Thymus (tissue), 11 donors: ENCODE measurements around the gene MBOAT2. TPM values are rescaled to one million over a fixed set of nuclear protein-coding genes. Genes with fewer than 3 reads are reported as not detected.
"Not testable (repeated sequence)": the region's sequence is repeated elsewhere in the genome, so short reads cannot be mapped to it uniquely, and the experiment has no call there.

ENCODE experiments used
- DNase-seq, 9 donors: peaks; one replicate each; pipeline ENCODE4 v3.0.0-alpha.2; 2013; ENCODE audit warnings: low spot score in 9 of 9, low read depth in 6 of 9, missing footprints in 1 of 9
- H3K27ac ChIP-seq, 2 donors: one replicate each; pipeline ENCODE4 v1.5.1; 2013; ENCODE audit warnings: control low read depth in 1 of 2, low read depth in 1 of 2, low read length in 1 of 2, mild to moderate bottlenecking in 1 of 2, moderate library complexity in 1 of 2
- H3K27me3 ChIP-seq, 2 donors: one replicate each; pipeline ENCODE4 v1.5.1; 2013; ENCODE audit warnings: low read length in 1 of 2; ENCODE audit not compliant: control insufficient read depth in 2 of 2, insufficient read depth in 1 of 2
- H3K36me3 ChIP-seq, 2 donors: one replicate each; pipeline ENCODE4 v1.5.1; 2013; ENCODE audit warnings: low read length in 1 of 2, mild to moderate bottlenecking in 1 of 2, moderate library complexity in 1 of 2; ENCODE audit not compliant: control insufficient read depth in 2 of 2, insufficient read depth in 2 of 2
- H3K4me1 ChIP-seq, 2 donors: one replicate each; pipeline ENCODE4 v1.5.1; 2013; ENCODE audit warnings: low read length in 2 of 2; ENCODE audit not compliant: control insufficient read depth in 2 of 2, insufficient read depth in 2 of 2
- H3K4me3 ChIP-seq, 2 donors: one replicate each; pipeline ENCODE4 v1.5.1; 2013; ENCODE audit warnings: low read length in 2 of 2, control low read depth in 1 of 2, mild to moderate bottlenecking in 1 of 2
- H3K9me3 ChIP-seq, 2 donors: one replicate each; pipeline ENCODE4 v1.5.1; 2013; ENCODE audit warnings: low read length in 1 of 2, mild to moderate bottlenecking in 1 of 2; ENCODE audit not compliant: control insufficient read depth in 2 of 2, insufficient read depth in 1 of 2
- WGBS: extraction: QIAGEN DNeasy Blood & Tissue Kit; methylation state at CpG from one replicate; pipeline ENCODE4 v1.1.7; 2013; 5-methylcytosine and 5-hydroxymethylcytosine counted together
- polyA plus RNA-seq: library from polyadenylated mRNA; stranded (reverse); fragments of 200-250 nt; gene quantifications from one replicate; pipeline ENCODE4 v1.2.3, GENCODE V29; 2013
- total RNA-seq: library from RNA; stranded (reverse); fragments of 120-200 nt; gene quantifications from one replicate; pipeline ENCODE4 v1.2.4, GENCODE V29; 2013
- donor health status: healthy.

Gene MBOAT2
- total and polyA plus RNA-seq, 2 donors = 6.0 to 17.2 TPM

- Histone ChIP-seq H3K4me3 (no peak overlapping the region), H3K4me1 (peaks cover 0 to 3% of the 10 kb centered on the region in 2 donors), H3K27me3 (no peaks in the 10 kb centered on the region), H3K27ac (no peak overlapping the region), H3K9me3 (no peaks in the 10 kb centered on the region), H3K36me3 (no peaks in the 10 kb centered on the region)
- DNase-seq = no peak
- 96% methylated on average over 1 of the region's 1 CpG for WGBS
Measured at GRCh38 chr2:8980096-8980495, 23.4 kb downstream of the MBOAT2 start.

GRCh38 chr2:8977758-8978157 is 25.7 kb downstream of the MBOAT2 start:
- 97% methylated on average over 4 of the region's 4 CpGs for WGBS
- H3K9me3 ChIP-seq = no peaks in the 10 kb centered on the region

DNA sequence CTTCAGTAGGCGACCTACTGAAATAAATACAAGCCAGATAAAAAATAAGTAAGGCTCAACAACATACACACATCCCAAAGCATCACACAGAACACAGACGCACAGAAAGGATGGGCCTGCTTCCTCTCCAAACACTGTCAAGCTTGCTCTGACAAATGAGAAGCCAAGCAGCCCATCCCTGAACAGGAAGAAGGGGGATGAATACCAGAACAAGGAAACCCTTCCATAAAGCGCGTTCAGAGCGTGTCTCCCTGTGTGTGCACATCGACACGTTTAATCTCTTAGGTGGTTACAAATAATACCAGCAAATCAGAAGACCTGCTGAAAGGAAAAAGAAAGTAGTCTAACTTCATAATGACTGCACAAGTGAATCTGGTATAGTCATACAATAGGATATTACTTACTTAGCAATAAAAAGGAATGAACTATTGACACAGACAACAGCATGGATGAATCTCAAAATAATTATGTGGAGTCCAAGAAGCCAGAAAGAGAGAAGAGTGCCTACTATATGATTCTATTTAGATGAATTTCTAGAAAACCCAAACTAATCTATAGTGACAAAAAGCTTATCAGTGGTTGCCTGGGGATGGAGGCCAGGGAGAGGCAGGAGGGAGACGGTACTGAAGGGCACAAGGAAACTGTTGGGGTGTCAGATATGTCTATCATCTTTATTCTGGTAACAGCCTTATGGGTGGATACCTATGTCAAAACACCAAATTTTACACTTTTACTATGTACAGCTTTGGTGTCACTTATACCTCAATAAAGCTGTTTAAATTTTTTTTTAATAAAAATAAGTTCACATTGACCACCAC is 26.8 kb downstream of the MBOAT2 start:
- H3K36me3 ChIP-seq = no peaks in the 10 kb centered on the region
- DNase-seq = no peak
- 50% methylated on average over 8 of the region's 8 CpGs for WGBS
- H3K4me1 ChIP-seq = no peaks in the 10 kb centered on the region
- H3K27ac ChIP-seq = no peak overlapping the region
- H3K9me3 ChIP-seq = no peaks in the 10 kb centered on the region
- no peak overlapping the region for H3K4me3 ChIP-seq
- no peaks in the 10 kb centered on the region for H3K27me3 ChIP-seq

More at GRCh38 chr2:8977758-8978157, 25.7 kb downstream of the MBOAT2 start:
- Histone ChIP-seq H3K27ac (no peak overlapping the region), H3K4me3 (no peak overlapping the region), H3K27me3 (no peaks in the 10 kb centered on the region), H3K36me3 (no peaks in the 10 kb centered on the region), H3K4me1 (no peaks in the 10 kb centered on the region)
- no peak for DNase-seq

DNA sequence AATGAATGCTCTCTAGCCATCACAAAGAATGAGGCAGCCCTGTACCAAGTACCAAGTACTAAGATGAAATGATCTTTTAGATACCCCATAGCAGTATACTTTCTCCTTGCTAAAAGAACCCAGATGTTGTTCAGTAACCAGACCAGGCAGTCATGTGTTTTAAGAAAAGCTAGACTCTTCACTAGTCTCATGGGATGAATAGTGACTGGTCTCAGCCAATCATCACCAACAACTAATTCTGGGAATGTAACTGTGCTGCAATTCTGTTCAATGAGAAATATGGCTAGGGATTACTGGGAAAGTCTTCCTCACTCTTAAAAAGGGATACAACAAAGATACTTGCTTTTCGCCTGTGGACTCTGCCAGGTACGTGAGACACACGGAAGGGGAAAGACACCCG is 29.5 kb downstream of the MBOAT2 start:
- Histone ChIP-seq H3K27ac (no peak overlapping the region), H3K4me1 (no peaks in the 10 kb centered on the region), H3K9me3 (no peaks in the 10 kb centered on the region), H3K36me3 (no peaks in the 10 kb centered on the region), H3K27me3 (no peaks in the 10 kb centered on the region), H3K4me3 (no peak overlapping the region)
- WGBS = 98% methylated on average over 4 of the region's 4 CpGs
- no peak for DNase-seq

DNA sequence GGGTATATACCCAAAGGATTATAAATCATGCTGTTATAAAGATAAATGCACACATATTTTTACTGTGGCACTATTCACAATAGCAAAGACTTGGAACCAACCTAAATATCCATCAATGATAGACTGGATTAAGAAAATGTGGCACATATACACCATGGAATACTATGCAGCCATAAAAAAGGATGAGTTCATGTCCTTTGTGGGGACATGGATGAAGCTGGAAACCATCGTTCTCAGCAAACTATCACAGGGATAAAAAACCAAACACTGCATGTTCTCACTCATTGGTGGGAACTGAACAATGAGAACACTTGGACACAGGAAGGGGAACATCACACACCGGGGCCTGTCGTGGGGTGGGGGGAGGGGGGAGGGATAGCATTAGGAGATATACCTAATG is 30.5 kb downstream of the MBOAT2 start:
- H3K27ac ChIP-seq, H3K9me3 ChIP-seq, H3K4me3 ChIP-seq, H3K4me1 ChIP-seq, DNase-seq, H3K27me3 ChIP-seq, H3K36me3 ChIP-seq: not testable (repeated sequence)
- WGBS = 93% methylated on average over 3 of the region's 3 CpGs

DNA sequence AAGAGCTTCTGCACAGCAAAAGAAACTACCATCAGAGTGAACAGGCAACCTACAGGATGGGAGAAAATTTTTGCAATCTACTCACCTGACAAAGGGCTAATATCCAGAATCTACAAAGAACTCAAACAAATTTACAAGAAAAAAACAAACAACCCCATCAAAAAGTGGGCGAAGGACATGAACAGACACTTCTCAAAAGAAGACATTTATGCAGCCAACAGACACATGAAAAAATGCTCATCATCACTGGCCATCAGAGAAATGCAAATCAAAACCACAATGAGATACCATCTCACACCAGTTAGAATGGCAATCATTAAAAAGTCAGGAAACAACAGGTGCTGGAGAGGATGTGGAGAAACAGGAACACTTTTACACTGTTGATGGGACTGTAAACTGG is 30.9 kb downstream of the MBOAT2 start:
- no CpG with 5 or more reads among the region's 1 CpG for WGBS
- H3K27me3 ChIP-seq, H3K9me3 ChIP-seq, DNase-seq, H3K36me3 ChIP-seq, H3K4me1 ChIP-seq, H3K4me3 ChIP-seq, H3K27ac ChIP-seq: not testable (repeated sequence)

GRCh38 chr2:8969348-8969747 is 34.1 kb downstream of the MBOAT2 start:
- WGBS = 98% methylated on average over 2 of the region's 2 CpGs

DNA sequence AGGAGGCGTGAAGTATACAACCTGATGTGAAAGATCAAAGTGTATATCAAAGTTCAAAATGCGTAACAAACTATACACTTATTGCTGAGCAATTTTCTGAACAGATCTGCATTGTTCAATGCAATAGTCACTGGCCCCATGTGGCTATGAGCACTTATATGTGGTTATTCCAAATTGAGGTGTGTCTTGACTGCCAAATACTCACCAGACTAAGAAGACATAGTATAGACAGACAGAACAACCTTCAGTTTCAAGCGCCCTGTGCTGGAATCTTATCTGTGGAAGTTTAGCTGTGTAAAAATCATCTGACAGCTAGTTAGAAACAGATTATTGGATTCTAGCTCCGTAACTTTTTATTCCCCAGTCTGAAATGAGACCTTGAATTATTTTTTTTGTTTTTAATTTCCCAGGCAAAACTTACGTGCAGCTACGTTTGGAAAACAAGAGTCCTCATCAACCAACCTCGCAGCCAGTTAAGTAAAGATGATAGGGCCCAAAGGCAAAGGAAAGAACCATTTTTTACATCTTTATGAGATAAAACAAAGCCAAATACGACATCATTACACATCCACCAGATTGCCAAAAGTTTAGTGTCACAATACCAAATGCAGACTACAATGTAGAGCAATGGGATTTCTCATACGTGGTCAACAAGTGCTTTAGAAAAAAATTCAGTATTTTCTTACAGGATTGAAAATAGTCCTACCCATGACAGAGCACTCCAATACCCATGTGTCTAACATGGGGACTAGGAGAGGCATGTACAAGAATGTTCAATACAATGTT is 37.2 kb downstream of the MBOAT2 start:
- Histone ChIP-seq H3K4me3 (no peak overlapping the region), H3K27ac (no peak overlapping the region), H3K9me3 (no peaks in the 10 kb centered on the region), H3K4me1 (no peaks in the 10 kb centered on the region), H3K27me3 (no peaks in the 10 kb centered on the region), H3K36me3 (no peaks in the 10 kb centered on the region)
- DNase-seq = no peak
- WGBS = 95% methylated on average over 9 of the region's 9 CpGs

More at GRCh38 chr2:8969348-8969747, 34.1 kb downstream of the MBOAT2 start:
- H3K9me3 ChIP-seq, H3K4me1 ChIP-seq, DNase-seq, H3K4me3 ChIP-seq, H3K36me3 ChIP-seq, H3K27me3 ChIP-seq, H3K27ac ChIP-seq: not testable (repeated sequence)

DNA sequence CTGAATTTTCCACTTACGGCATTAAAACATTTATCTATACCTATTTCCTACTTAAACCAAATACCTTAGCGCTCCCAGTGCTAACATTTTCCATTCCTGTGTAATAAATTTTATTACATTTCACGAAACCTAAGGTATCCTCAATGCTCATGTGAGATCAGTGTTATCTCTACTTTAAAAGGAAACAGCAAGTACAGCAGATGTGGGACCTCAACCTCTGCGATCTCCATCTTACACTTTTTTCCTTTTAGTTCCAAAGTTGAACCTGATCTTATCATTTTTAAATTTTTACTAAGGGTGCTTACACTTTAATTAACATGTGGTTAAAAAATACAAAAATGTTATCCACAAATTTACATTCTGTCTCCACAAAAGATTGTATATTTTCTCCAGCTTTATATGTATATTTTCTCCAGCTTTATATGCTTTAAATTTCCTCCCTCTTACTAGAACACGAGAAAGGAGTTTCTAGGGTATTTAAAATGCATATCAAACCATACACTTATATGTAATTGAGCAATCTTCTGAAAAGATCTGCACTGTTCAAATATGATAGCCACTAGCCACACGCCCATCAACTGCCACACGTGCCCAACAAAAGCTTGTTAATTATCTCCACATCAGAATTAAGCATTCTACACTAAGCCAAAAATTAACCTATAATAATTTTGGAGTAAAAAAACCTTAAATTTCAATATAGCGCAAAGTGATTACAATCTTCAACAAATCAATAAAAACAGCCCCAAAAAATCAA is 38.1 kb downstream of the MBOAT2 start:
- Histone ChIP-seq H3K4me1 (no peaks in the 10 kb centered on the region), H3K27ac (no peak overlapping the region), H3K4me3 (no peak overlapping the region), H3K27me3 (no peaks in the 10 kb centered on the region), H3K36me3 (no peaks in the 10 kb centered on the region), H3K9me3 (no peaks in the 10 kb centered on the region)
- 76% methylated on average over 8 of the region's 8 CpGs for WGBS
- DNase-seq = no peak
